GM19240 (cell line): ENCODE data around the gene ASIC2.

ENCODE experiments used
- DNase-seq: peaks from one replicate; pipeline ENCODE4 v3.0.0; 2011; ENCODE audit warnings: low spot score; ENCODE audit not compliant: insufficient read length

ASIC2 gene

DNA sequence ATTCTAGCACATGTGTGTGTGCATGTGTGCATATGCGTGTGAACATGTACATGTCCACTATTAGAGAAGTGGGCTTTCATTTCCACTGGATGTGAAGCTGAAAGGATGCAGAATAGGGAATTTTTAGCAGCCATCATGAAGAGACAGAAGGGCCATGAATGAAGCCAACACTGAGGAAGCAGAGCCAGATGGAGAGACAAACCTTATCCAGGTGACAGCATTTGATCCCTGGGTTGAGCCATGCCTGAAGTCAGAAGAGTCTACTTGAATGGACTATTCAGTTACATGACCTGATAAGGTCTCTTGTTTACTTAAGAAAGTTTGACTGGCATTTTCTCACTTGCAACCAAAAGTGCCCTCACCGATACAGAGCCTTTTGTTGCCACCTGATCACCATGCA lies 88.4 kb downstream of the ASIC2 start:
- DNase-seq, result no peak

DNA sequence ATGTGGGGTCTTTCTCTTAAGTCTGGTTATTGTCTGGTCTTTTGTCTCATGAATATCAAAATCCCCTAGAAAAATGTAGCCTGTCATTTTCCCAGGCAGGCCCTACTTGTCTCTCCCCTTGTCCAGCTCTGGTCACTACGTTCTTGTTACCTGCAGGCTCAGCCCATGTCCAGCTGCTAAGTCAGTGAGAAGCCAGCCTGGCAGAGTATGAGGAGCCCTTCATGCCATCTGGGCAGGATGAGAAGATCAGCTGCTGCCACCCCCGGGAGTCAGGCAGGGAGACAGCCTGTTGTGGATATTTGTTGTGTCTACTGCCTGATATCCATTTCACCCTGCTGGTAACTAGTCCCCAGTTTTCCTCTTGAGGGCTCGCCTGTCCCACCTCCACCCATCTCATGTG lies 88.9 kb downstream of the ASIC2 start:
- DNase-seq, result no peak

DNA sequence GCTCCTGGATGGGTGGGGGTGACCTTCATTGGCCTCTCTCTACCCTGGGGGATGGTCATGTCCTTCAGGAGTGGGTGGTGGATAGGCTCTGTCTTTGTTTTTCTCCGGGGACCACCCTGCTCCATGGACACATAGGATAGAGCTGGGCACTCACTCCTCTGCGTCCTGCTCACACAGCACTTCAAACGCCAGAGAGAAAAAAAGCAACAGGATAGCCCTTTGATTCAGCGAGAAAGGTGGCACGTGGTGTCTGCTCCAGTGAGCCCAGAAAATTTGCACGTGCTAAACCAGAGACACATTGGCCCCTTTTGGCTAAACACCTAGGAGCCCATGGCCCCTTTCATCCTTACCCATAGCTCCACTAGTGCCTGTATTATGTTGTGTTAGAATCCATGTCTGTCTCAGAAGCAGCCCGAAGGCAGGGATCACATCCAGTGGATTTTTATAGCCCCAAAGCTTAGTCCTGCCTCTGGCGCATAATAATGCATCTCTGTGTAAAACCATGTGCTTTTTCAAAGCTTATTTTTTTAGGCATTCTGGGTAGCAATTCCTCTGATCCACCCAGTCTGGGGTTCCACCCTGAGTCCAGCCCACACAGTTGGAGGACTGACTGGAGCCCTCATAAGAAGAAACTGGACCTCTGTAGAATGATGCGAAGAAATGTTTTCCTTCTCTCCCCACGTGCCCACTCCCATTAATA lies 90.1 kb downstream of the ASIC2 start:
- DNase-seq, result no peak

DNA sequence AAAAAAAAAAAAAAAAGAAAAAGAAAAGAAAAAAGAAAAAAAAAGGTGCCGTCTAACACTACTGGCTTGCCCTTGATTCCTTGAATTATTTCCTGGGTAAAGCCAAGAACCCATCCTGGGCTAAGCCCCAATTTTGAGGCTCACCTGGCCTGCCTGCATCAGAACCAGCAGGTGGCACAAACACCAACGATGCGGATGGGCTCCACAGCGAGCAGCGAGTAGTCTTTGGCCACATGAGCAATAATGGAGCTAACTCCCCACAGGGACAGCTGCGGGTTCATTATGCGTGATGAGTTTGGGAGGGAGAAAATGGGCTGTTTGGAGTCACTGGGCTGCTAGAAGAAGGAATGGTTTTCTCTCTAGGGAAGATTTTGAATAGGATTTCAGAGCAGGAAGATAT lies 91.1 kb downstream of the ASIC2 start:
- no peak for DNase-seq

DNA sequence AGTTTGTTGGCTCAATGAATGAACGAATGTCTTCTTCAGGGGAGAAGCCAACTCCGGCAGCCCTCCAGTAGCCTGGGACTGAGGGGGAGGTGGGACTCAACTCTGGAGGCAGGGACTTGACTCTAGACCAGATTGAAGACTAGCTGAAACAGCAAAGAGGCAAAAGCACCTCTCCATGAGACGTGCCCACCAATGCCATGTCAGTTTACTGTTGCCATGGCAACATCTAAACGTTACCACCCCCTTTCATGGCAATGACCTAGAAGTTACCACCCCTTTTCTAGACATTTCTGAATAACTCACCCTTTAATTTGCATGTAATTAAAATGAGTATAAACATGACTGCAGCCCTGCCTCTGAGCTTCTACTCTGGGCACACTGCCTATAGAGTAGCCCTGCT lies 91.8 kb downstream of the ASIC2 start:
- no peak for DNase-seq

DNA sequence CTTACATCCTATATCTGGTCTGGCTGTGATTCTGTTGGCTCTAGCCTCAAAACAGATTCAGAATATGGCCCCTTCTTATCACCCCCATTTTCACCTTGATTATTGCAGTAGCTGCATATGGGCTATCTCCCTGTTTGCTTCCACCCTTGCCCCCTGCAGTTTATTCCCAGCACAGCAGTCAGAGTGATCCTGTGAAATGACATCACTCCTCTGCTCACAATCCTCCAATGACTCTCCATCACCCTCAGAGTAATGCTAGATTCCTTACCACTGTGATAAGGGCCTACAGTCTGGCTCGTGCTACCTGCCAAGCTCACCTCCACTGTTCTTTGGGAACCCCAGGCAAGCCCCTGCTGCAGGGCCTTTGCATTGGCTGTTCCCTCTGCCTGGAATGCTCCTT lies 92.5 kb downstream of the ASIC2 start:
- DNase-seq, result no peak

DNA sequence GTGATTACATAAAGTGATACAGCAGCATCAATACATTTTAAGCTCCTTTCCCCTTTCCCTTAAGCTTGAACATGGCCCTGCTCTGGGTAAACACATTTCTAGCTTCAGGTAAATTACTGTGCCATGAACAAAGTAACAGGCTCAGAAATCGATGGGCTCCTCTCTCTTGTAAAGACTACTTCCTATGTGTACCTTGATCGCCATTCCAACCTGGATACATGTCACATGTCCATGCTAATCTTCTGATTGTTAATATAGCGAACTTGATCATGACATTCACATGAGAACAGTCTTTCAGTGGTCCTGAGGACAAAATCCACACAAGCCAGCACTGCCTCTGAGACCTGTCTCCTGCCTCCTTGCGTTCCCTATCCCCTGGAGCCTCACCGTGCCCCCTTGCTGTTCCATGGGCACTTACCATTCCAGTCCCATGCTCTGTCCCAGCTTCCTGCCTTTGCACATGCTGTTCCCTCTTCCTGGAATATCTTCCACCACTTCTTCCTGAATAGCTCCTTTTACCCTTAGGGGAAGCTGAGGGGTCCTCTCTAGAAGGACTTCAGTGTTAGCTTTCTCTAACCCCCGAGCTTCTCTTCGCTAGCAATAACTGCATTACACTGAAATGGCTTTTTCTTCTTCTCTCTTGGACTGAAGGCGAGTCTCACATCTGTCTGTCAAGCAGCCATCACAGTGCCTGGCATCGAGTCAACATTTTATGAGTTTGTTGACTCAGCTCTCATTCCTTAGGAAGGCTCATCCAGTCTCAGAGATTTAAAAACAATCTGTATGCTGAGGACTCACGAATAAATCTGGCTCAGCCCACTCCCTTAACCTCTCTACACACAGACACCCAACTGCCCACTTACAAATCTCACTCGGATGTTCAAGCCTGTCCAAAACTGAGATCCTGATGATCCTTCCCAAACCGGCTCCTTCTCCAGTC lies 93.3 kb downstream of the ASIC2 start:
- no peak for DNase-seq

DNA sequence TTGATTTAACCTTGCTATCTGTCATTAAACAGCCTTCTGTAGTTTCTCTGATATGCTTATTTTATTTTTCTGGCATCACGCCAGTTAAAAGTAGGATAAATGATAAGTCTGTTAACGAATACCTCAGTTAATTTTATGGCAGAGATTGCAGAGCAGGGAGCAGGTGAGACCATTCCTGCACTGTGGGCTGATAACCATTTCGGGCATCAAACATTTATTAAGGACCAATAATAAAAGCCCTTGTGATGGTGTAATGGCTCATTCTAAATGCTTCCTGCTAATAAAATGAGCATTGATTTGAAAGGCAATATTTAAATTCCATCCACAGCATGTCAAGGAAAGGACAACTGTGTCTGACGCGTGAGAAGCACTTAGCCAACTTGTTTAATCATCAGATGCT lies 94.1 kb downstream of the ASIC2 start:
- DNase-seq, result no peak

DNA sequence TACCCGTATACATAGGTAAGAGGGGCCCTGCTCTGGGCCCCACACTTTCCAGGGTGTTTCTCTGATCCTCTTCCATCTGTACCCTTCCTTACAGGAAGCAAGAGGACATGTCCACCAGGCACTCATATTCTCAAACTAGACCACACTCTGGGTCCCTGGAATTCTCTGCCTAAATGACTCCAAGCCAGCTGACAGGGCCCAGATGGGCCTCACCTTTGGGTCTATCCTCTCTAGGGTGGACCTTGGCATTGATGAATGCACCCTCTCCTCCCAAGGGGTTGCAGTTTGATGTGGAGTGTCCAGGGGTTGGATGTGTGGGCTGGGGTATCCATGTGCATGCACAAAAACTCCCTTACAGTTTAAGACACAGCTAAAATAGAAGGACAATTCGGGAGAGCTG lies 95.8 kb downstream of the ASIC2 start:
- no peak for DNase-seq

DNA sequence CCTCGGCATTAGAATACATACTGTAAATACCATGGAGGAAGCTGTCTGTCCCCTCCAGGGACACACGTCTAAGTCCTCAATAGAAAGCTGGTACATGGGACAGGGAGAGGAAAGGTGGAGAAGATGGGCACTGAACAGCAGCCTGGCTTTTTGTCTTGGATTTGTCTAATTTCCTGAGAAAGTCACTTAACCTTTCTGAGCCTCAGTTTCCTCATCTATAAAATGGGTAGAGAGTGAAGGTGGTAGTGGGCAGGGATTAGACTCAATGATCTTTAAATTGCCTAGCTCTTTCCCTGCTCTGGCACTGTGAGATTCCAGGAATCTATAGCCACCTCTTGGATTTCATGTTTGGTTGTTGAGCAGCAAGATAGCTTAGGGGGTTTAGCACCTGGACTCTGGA lies 96.2 kb downstream of the ASIC2 start:
- no peak for DNase-seq

DNA sequence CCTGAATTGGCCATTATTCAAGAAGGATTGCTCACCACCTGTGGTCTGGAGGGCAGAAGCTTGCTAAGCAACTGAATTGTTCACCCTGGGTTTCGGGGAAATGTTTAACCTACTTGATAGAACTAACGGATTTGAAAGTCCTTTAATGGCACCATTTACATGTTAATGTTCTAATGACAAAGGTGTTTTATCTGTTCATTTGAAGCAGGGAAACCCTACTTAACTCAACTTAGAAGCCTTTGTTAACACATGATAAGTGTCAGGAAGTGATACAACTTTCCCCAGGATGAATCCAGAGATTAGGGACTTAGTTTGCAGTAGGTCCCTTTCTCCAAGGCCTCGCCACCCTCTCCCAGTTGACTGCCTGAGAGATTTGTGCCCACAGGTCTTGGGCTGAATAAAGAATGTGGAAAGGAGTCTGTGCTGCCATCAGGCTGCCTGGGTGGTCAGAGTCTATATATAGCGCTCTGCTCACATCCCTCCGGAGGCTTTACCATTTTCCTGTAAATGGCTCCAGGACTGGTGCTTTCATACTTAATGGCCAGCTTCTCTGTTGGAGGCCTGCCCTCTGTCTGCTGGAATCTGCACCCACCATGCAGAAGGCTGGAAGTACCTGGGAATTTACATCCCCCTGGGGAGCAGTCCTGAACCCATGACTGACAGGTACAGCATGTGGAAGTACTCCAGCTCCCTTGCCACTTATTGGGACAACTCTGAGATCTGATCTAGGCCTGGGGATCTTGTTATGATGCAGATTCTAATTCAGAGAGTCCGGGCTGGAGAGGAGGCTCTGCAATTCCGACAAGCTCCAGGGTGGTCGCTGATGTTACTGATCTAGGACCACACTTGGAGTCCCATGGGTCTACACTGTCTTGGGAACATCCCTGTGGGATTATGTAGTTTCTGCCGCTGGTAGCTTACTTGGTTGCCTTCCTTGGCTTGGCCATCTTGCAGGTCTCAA lies 99.9 kb downstream of the ASIC2 start:
- DNase-seq, result no peak

DNA sequence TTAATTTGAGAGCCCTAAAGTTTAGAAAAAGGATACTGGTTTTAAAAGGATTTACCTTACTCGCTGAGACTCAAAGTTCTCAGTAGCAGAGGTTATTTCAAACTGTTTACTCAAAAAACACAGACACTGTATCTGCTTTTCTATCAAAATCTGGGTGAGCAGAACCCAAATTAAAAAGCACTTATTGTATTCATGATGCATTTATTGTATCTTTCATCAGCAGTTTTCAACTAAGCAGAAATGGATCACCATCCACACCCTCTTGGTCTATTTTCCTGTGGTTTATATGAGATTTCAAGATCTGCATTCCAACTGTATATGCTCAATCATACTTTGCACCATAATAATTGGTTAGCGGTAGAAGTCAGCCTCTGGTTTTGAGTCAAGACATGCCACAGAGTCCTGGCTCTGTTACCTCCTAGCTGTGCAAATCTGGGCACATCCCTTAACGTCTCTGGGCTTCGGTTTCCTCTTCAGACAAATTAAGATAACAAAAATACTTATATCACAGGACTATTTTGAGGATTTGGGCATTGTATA lies 109.5 kb downstream of the ASIC2 start:
- no peak for DNase-seq

DNA sequence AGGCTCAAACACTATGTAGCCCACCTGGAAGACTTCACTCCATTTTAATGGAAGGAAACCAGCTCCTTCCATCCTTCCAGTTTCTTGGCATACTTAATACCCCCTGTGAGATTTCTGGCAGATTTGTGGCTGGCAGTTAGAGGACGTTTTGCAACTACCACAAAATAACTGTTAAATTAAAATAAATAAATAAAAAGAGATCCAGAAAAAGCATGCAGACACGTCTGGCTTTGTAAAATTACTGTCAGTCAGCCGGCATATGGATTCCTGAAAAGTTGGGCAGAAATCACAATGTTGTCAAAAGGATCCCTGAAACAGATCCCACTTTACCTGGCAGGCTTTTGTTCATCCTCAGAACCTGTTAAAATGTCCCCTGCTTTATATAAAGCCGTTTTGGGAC lies 113.9 kb downstream of the ASIC2 start:
- DNase-seq, result no peak

DNA sequence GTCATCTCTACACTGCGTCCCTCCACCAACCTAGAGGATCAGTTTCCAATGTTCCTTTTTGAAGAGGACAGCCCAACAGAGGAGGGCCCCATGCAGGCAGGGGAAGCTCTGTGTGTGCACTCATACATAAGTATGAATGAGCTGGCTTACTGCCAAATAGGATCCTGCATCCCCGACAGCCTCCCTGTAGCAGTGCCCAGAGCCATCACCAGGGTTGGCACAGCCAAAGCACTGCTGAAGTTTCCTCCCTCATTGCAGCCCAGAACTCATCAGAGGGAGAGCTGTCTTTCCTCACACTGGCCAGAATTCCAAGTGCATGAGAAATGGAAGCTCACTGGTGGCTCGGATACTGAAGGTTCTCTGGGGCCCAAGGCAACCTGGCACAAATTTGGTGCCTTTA lies 114.4 kb downstream of the ASIC2 start:
- no peak for DNase-seq

DNA sequence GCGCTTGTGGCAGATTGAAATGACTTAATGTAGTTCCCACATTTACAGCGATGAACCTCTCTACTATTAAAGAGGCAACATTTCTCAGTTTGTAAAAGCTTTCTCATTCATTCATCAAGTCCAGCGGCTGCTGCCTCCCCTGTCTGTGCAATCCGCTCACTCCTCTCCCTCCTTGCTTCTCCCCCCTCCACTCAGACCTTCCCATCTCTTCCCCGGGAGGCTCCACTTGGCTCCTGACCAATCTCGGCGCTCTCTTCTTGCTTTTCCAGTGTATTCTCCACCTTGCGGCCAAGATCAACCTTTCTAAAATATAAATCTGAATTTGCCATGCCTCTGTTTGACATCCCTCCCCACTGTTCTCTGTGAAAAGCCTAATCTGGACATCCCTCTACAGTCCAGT lies 117.5 kb downstream of the ASIC2 start:
- no peak for DNase-seq

DNA sequence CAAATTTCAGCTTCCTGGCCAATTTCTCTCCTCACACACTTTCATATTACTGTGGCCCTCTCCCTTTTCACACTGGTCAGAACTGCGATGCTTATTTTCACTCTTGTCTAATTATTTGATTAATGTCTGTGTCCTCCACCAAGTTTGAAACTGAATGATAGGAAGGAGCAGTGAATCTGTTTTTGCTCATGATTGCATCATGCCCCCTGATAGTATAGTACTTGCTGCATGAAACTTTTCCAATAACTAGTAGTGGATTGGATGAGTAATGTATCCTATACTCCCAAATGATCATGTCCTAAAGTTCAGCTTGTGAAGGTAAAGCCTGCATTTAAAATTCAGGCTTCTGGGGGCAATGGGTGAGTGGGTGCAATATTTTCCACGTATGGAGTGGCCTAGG lies 121.2 kb downstream of the ASIC2 start:
- no peak for DNase-seq

DNA sequence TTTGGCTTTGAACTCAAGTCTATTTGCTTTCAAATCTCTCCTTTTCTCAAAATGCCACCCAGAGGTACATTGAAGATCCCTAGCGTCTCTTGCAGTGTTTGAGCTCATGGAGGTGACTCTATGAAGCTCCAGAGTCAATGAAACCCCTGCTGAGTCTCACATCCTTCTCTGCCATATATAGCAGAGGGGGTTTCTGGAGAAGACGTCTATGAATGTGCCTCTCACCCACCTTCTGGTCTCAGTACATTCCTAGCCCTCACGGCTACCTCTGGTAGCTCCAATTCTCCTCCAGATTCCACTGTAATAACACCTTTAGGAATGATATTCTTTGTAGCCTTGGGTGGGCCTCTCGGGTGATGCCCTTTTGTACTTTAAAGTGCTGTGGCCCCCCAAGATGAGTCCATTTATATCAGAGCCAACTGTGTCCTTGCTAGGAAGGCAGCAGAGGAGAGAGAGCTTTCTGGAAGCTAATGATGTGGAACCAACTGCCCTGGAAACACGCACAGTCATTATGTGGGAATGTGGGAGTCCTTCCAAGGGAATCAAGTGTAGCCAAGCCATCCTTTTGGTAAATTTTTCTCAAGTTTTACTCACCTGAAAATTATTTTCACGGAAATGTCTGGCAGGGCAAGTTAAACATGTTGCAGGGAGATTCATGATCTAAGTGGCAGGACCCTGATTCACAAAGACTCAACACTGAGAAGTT lies 123.4 kb downstream of the ASIC2 start:
- DNase-seq, result no peak

DNA sequence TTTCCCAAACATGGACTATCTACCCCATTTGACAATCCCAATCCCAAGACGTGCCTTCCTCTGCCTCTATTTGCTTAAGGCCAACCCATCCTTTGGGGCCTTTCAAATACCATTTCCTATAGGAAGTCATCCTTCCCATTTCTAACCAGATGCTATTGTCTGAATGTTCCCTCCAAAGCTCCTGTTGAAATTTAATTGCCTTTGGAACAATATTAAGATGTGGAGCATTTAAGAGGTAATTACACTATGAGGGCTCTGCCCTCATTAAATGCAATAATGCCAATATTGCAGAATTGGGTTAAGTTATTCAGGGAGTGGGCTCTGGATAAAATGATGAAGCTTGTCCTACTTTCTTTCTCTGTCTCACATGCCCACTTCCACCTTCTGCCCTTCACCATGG lies 125.4 kb downstream of the ASIC2 start:
- no peak for DNase-seq

DNA sequence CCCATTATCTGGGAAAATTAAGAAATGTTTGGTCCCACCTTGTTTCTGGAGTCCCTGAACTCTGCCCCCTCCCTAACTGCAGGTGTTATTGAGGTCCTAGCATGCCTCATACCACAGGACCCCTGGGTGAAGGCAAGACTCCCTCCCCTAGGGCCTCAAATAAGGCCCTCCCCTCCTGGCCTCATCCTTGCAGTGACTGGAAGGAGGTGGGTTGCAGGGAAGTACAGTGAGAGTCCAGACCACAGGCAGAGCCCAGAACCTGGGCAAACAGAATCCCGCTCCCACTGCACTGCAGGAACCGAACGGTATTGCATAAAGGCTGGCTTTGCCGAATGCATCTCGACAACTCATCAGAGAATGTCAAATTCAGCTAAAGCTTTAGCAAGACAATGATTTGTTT lies 126.6 kb downstream of the ASIC2 start:
- DNase-seq, result no peak

DNA sequence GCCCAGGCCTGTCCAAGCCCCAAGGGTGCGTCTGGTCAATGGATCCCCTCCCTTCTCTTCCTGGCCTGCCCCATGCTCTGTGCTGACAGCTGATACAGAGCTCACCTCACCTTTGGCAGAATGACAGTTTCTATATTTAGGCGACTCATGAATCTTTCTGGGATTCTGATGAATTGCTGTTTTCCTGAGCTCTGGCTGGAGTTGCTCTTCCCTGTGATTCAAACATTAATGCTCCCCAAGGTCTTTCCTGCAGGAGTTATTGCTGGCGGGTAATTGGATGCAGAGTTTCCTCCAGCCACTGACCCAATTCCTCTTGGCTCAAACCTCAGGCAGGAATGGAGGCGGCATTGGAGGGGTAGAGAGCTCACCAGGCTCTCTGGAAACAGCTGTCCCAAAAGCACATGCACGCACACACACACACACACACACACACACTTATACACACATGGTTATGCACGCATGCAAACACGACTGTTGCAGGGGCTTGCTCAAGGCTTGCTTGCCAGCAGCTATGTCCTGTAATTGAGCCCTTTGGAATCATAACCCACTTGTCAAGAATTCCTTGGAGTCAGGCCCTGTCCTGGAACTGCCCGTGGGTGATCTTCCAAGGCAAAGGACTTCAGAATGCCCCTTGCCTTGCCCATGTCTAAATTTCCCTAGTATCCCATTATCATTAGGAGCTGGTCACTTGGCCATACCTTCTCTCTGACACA lies 128.8 kb downstream of the ASIC2 start:
- DNase-seq, result no peak
